Ovary (tissue), 3 donors: Measurements from ENCODE around the gene ADARB2.

Experiments
- EP300 ChIP-seq: sonication (generic); formaldehyde crosslinking; IDR thresholded peaks from one replicate; pipeline ENCODE4 v1.6.1; 2017; ENCODE audit warnings: antibody characterized with exemption
- POLR2A ChIP-seq: fragments of 450-650 bp; IDR thresholded peaks from one replicate; pipeline ENCODE4 v1.6.1; 2017; ENCODE audit warnings: antibody characterized with exemption, mild to moderate bottlenecking, moderate library complexity
- TF ChIP-seq, protein P1 (sequence below), 3 donors: fragments of 450-650 bp in 2 of 3; fragments of 200-600 bp in 1 of 3; IDR thresholded peaks; one replicate each; pipeline versions ENCODE4 v1.5.1 to v1.8.0; 2016 to 2022; ENCODE audit warnings: antibody characterized with exemption in 3 of 3, mild to moderate bottlenecking in 1 of 3
- donor health status: DM: no; HTN: no; CAD: no.

DNA sequence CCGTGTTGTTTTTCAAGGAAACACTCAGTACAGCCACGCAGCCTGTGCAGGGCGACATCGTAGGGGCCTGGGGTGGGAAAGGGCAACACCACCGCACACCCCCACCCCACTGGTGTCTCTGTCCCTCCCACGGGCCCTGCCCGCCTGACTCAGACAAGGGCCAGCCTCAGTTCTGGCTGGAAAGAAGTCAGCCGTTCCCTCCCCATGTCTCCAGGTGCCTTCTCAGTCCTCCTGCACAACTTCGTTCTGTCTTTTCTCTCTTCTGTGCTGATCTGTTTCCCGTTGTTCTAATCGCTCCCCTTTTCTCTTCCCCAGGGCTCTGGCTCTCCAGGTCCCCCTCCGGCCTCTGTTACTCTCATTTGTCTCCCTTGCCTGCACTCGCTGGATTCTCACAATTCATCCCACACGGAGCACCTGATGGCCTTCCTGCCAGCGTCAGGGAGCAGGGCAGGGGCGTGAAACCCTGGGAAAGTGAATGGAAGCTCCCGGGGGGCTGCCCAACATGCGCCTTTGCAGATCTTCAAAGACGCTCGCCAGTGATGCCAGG lies 583.4 kb downstream of the ADARB2 start:
- TF ChIP-seq, protein P1, sequence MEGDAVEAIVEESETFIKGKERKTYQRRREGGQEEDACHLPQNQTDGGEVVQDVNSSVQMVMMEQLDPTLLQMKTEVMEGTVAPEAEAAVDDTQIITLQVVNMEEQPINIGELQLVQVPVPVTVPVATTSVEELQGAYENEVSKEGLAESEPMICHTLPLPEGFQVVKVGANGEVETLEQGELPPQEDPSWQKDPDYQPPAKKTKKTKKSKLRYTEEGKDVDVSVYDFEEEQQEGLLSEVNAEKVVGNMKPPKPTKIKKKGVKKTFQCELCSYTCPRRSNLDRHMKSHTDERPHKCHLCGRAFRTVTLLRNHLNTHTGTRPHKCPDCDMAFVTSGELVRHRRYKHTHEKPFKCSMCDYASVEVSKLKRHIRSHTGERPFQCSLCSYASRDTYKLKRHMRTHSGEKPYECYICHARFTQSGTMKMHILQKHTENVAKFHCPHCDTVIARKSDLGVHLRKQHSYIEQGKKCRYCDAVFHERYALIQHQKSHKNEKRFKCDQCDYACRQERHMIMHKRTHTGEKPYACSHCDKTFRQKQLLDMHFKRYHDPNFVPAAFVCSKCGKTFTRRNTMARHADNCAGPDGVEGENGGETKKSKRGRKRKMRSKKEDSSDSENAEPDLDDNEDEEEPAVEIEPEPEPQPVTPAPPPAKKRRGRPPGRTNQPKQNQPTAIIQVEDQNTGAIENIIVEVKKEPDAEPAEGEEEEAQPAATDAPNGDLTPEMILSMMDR (IDR thresholded peaks at IDR 0.05) = no peak
- TF ChIP-seq POLR2A (no peak), EP300 (no peak)
